ENCODE data around the gene PAK3.

DNA sequence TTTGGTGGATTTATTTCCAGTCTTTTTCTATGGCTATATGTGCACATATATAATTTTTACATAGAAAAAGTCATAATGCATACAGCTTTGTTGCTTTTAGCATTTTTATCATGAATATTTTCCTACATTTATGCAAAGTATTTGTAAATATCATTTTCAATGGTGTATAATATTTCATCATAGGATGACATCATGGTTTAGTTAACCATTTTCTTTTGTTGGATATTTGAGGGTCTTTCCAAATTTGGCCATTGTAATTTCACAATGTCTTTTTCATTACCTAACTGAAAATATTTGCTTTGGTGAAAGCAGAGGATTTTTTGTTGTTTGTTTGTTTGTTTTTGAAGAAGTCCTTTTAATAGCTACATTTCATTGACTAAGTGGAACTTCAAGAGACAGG is 31.0 kb downstream of the PAK3 start:
- TF ChIP-seq, protein P1, sequence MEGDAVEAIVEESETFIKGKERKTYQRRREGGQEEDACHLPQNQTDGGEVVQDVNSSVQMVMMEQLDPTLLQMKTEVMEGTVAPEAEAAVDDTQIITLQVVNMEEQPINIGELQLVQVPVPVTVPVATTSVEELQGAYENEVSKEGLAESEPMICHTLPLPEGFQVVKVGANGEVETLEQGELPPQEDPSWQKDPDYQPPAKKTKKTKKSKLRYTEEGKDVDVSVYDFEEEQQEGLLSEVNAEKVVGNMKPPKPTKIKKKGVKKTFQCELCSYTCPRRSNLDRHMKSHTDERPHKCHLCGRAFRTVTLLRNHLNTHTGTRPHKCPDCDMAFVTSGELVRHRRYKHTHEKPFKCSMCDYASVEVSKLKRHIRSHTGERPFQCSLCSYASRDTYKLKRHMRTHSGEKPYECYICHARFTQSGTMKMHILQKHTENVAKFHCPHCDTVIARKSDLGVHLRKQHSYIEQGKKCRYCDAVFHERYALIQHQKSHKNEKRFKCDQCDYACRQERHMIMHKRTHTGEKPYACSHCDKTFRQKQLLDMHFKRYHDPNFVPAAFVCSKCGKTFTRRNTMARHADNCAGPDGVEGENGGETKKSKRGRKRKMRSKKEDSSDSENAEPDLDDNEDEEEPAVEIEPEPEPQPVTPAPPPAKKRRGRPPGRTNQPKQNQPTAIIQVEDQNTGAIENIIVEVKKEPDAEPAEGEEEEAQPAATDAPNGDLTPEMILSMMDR (IDR thresholded peaks at IDR 0.05): no peak
- no peak for TF ChIP-seq EZH2 (IDR thresholded peaks at IDR 0.05)
- TF ChIP-seq EZH2phosphoT487 (IDR thresholded peaks at IDR 0.05): no peak
